H1 (cell line): ENCODE data around the gene ATP9B. TPM values are rescaled to one million over a fixed set of nuclear protein-coding genes. Genes with fewer than 3 reads are reported as not detected.

Source experiments
- CTCF ChIA-PET: fragments of 300-600 bp; sonication (Branson Sonifier 250); formaldehyde crosslinking; loops from one replicate; lab custom pipeline; 2021; ENCODE audit not compliant: partially characterized antibody; lab: Charles Lee
- POLR2A ChIA-PET: fragments of 300-600 bp; sonication (Branson Sonifier 250); formaldehyde crosslinking; loops from one replicate; lab custom pipeline; 2021; ENCODE audit warnings: inconsistent platforms; ENCODE audit not compliant: partially characterized antibody; lab: Charles Lee
- DNase-seq, 2 experiments: peaks; one replicate each; pipeline versions ENCODE4 v3.0.0 to v3.0.0-alpha.2; 2010 to 2022; ENCODE audit warnings: low spot score in 2 of 2, low read depth in 1 of 2, mixed read lengths in 1 of 2
- FAIRE-seq: peaks from 2 replicates; lab custom pipeline; 2011; peaks lifted over from hg19 to GRCh38; lab: Jason Lieb, UNC
- H2AFZ ChIP-seq: 2 replicates; pipeline ENCODE4 v1.8.1; 2012; ENCODE audit warnings: low read length, inconsistent platforms
- H2AK5ac ChIP-seq: 2 replicates; pipeline ENCODE4 v1.6.1; 2013; ENCODE audit warnings: low read depth, low read length
- H2BK120ac ChIP-seq: replicated peaks from 2 replicates; pipeline ENCODE3; 2013; ENCODE audit warnings: low read depth, low read length, inconsistent platforms
- H2BK12ac ChIP-seq: 2 replicates; pipeline ENCODE4 v1.6.1; 2013; ENCODE audit warnings: low read depth, low read length
- H2BK15ac ChIP-seq: 2 replicates; pipeline ENCODE4 v1.6.1; 2013; ENCODE audit warnings: low read length
- H2BK20ac ChIP-seq: 2 replicates; pipeline ENCODE4 v1.6.1; 2013; ENCODE audit warnings: low read length
- H2BK5ac ChIP-seq: 2 replicates; pipeline ENCODE4 v1.6.1; 2013; ENCODE audit warnings: low read depth, low read length
- H3K14ac ChIP-seq: 2 replicates; pipeline ENCODE4 v1.6.1; 2013; ENCODE audit warnings: inconsistent platforms; ENCODE audit not compliant: insufficient read length
- H3K18ac ChIP-seq: 2 replicates; pipeline ENCODE4 v1.6.1; 2013; ENCODE audit warnings: low read length; ENCODE audit errors: extremely low read depth
- H3K23ac ChIP-seq: 2 replicates; pipeline ENCODE4 v1.6.1; 2013; ENCODE audit warnings: inconsistent platforms; ENCODE audit not compliant: insufficient read length
- H3K23me2 ChIP-seq: 2 replicates; pipeline ENCODE4 v1.6.1; 2013; ENCODE audit warnings: low read depth, low read length
- H3K27ac ChIP-seq: 2 replicates; pipeline ENCODE4 v1.6.1; 2011; ENCODE audit warnings: low read depth, low read length, inconsistent platforms
- H3K27me3 ChIP-seq, 4 experiments: replicated peaks in 1 of 4; 1 replicate in 1 of 4; 2 replicates in 3 of 4; pipeline versions ENCODE4 v1.6.1 to v1.8.1; 2011 to 2013; ENCODE audit warnings: low read length in 3 of 4, mild to moderate bottlenecking in 3 of 4, inconsistent platforms in 2 of 4, mixed read lengths in 2 of 4, moderate library complexity in 1 of 4; ENCODE audit not compliant: control insufficient read depth in 3 of 4, insufficient read depth in 3 of 4; ENCODE audit errors: extremely low read depth in 1 of 4
- H3K36me3 ChIP-seq, 4 experiments: 2 replicates each; pipeline versions ENCODE4 v1.6.1 to v1.8.1; 2011 to 2013; ENCODE audit warnings: mild to moderate bottlenecking in 4 of 4, low read length in 3 of 4, moderate library complexity in 2 of 4, control low read depth in 1 of 4, inconsistent platforms in 1 of 4; ENCODE audit not compliant: insufficient read depth in 4 of 4, control insufficient read depth in 2 of 4
- H3K4ac ChIP-seq: replicated peaks from 2 replicates; pipeline ENCODE3; 2013; ENCODE audit warnings: low read length, low read depth, mixed read lengths, inconsistent platforms; ENCODE audit not compliant: insufficient read length
- H3K4me1 ChIP-seq, 4 experiments: replicated peaks in 1 of 4; 1 replicate in 1 of 4; 2 replicates in 3 of 4; pipeline versions ENCODE4 v1.6.1 to v1.8.1; 2011 to 2013; ENCODE audit warnings: low read length in 3 of 4, inconsistent platforms in 2 of 4, mixed read lengths in 1 of 4; ENCODE audit not compliant: insufficient read depth in 4 of 4, control insufficient read depth in 3 of 4
- H3K4me2 ChIP-seq, 2 experiments: 2 replicates each; pipeline versions ENCODE4 v1.6.1 to v1.8.1; 2011 to 2013; ENCODE audit warnings: low read depth in 2 of 2, low read length in 2 of 2, control low read depth in 1 of 2, inconsistent platforms in 1 of 2, mild to moderate bottlenecking in 1 of 2; ENCODE audit not compliant: insufficient read depth in 1 of 2
- H3K4me3 ChIP-seq, 4 experiments: fragments of 200-600, 300-600 bp in 1 of 4; sonication (generic), shearing (Covaris generic), sonication (Bioruptor Twin) in 1 of 4; 2 replicates each; pipeline versions ENCODE4 v1.5.1 to v1.8.1; 2011 to 2016; ENCODE audit warnings: low read length in 4 of 4, low read depth in 3 of 4, control low read depth in 2 of 4, inconsistent platforms in 2 of 4, mild to moderate bottlenecking in 2 of 4, mixed read lengths in 1 of 4, moderate library complexity in 1 of 4; ENCODE audit not compliant: insufficient read depth in 2 of 4; ENCODE audit errors: extremely low read depth in 1 of 4
- H3K56ac ChIP-seq: replicated peaks from 2 replicates; pipeline ENCODE3; 2013; ENCODE audit warnings: low read depth, mild to moderate bottlenecking, mixed read lengths, low read length, inconsistent platforms; ENCODE audit not compliant: insufficient read length
- H3K79me1 ChIP-seq: 2 replicates; pipeline ENCODE4 v1.6.1; 2013; ENCODE audit warnings: low read depth, low read length, control low read depth
- H3K79me2 ChIP-seq, 2 experiments: 2 replicates each; pipeline versions ENCODE4 v1.6.1 to v1.8.1; 2012 to 2013; ENCODE audit warnings: low read length in 2 of 2, mild to moderate bottlenecking in 2 of 2, inconsistent platforms in 1 of 2; ENCODE audit not compliant: insufficient read depth in 2 of 2, control insufficient read depth in 1 of 2
- H3K9ac ChIP-seq, 4 experiments: replicated peaks in 1 of 4; 1 replicate in 1 of 4; 2 replicates in 3 of 4; pipeline versions ENCODE4 v1.6.1 to v1.8.1; 2011 to 2013; ENCODE audit warnings: low read depth in 3 of 4, low read length in 3 of 4, control low read depth in 2 of 4, mild to moderate bottlenecking in 2 of 4, moderate library complexity in 2 of 4, inconsistent platforms in 1 of 4; ENCODE audit errors: extremely low read depth in 1 of 4
- H3K9me3 ChIP-seq, 2 experiments: 2 replicates each; pipeline versions ENCODE4 v1.6.1 to v1.8.1; 2012 to 2013; ENCODE audit warnings: mild to moderate bottlenecking in 2 of 2, moderate library complexity in 2 of 2, control low read depth in 1 of 2, inconsistent platforms in 1 of 2, low read depth in 1 of 2, low read length in 1 of 2, mixed read lengths in 1 of 2; ENCODE audit not compliant: insufficient read depth in 2 of 2
- H4K20me1 ChIP-seq, 2 experiments: replicated peaks in 1 of 2; 2 replicates each; pipeline versions ENCODE3 to v1.8.1; 2011 to 2013; ENCODE audit warnings: inconsistent platforms in 2 of 2, low read length in 2 of 2, mild to moderate bottlenecking in 1 of 2; ENCODE audit not compliant: insufficient read depth in 2 of 2, control insufficient read depth in 1 of 2
- H4K5ac ChIP-seq: 2 replicates; pipeline ENCODE4 v1.6.1; 2013; ENCODE audit warnings: low read length, low read depth, mixed read lengths, inconsistent platforms; ENCODE audit not compliant: insufficient read length
- H4K8ac ChIP-seq: 2 replicates; pipeline ENCODE4 v1.8.0; 2013; ENCODE audit warnings: mild to moderate bottlenecking, moderate library complexity, low read length, inconsistent platforms; ENCODE audit not compliant: insufficient read depth; ENCODE audit errors: extremely low read depth
- H4K91ac ChIP-seq: replicated peaks from 2 replicates; pipeline ENCODE3; 2013; ENCODE audit warnings: low read length, mixed read lengths, inconsistent platforms; ENCODE audit not compliant: insufficient read length
- KDM1A ChIP-seq: fragments of 200-600, 300-600 bp; sonication (generic); IDR thresholded peaks from 2 replicates; pipeline ENCODE4 v1.7.1; 2016; ENCODE audit warnings: mild to moderate bottlenecking, low read length, borderline replicate concordance
- NANOG ChIP-seq: IDR thresholded peaks from 2 replicates; pipeline ENCODE4 v1.6.1; 2011; ENCODE audit warnings: low read length, low read depth, mild to moderate bottlenecking, inconsistent platforms; ENCODE audit not compliant: insufficient read depth, poor library complexity, severe bottlenecking
- PHF8 ChIP-seq: fragments of 200-600 bp; sonication (generic); conservative IDR thresholded peaks from 2 replicates; pipeline ENCODE4 v1.7.1; 2012; ENCODE audit warnings: low read depth, mild to moderate bottlenecking, inconsistent platforms, low read length, moderate library complexity
- POU5F1 ChIP-seq: IDR thresholded peaks from 2 replicates; pipeline ENCODE4 v1.6.1; 2011; ENCODE audit warnings: low read depth, mild to moderate bottlenecking, low read length, moderate library complexity
- RAD21 ChIP-seq, 2 experiments: IDR thresholded peaks in 1 of 2; conservative IDR thresholded peaks in 1 of 2; 2 replicates each; pipeline ENCODE4 v1.6.1; 2011; ENCODE audit warnings: low read depth in 2 of 2, low read length in 2 of 2, improper control_type of control experiment in 1 of 2, inconsistent platforms in 1 of 2, mild to moderate bottlenecking in 1 of 2, moderate library complexity in 1 of 2
- SRF ChIP-seq: IDR thresholded peaks from 2 replicates; pipeline ENCODE4 v1.6.1; 2011; ENCODE audit warnings: mild to moderate bottlenecking, low read depth, low read length, moderate library complexity
- WGBS, 2 experiments: shearing (Covaris generic) in 1 of 2; methylation state at CpG; one replicate each; pipeline versions ENCODE4 v1.1.6 to v1.1.7; 2013 to 2015; ENCODE audit warnings: low lambda C conversion rate in 2 of 2, mixed read lengths in 2 of 2, inconsistent platforms in 1 of 2, low coverage in 1 of 2, missing lambda C conversion rate in 1 of 2; ENCODE audit not compliant: insufficient replicate concordance in 2 of 2, insufficient coverage in 1 of 2, insufficient read length in 1 of 2; ENCODE audit errors: extremely low coverage in 1 of 2, missing lambda C conversion rate in 1 of 2; 5-methylcytosine and 5-hydroxymethylcytosine counted together
- polyA plus RNA-seq, 7 experiments: library from polyadenylated mRNA; depleted of rRNA in 3 of 7; stranded (reverse) in 5 of 7; unstranded in 2 of 7; fragments of >200 nt in 5 of 7; fragments of 200-250 nt in 2 of 7; gene quantifications; 1 replicate in 5 of 7; 2 replicates in 1 of 7; 4 replicates in 1 of 7; pipeline versions ENCODE4 v1.2.1 to v1.2.3, GENCODE V29; 2011 to 2013; ENCODE audit warnings: missing spikeins in 2 of 7, mixed read lengths in 2 of 7
- total RNA-seq: library from RNA; stranded (reverse); fragmentation: NEBNext Ultra II Directional; extraction: Animal tissue kit (Norgen Biotek cat#: 25700); gene quantifications from 2 replicates; pipeline ENCODE4 v1.2.1, GENCODE V29; 2021

The ATP9B gene
- total and polyA plus RNA-seq, 2 of the 8 experiments (the other 6 are each of a cell fraction or from before 2014, with no cell fraction given): 15.1 to 21.7 TPM

DNA sequence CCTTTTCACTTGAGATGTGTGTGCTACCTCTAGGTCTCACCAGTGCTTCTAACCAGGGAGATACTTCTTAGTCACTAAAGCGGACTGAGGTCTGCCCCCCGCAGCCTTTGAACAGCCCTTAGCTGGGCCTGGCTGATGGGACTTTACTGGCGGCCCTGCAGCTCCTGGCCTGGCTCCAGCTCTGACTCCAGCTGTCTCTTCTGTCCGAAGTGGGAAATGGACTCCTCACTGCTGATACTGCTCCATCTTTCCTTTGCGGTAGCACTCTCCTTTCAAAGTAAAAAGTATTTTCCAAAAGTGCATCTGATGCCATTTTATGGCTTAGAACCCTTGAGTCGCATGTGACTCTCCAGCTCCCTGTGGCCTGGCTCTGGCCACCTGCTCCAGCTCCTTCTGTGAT lies 64.5 kb downstream of the ATP9B start:
- H3K27ac ChIP-seq: no peak overlapping the region
- H3K9ac ChIP-seq: no peak overlapping the region
- H3K14ac ChIP-seq: no peak overlapping the region
- H3K4me2 ChIP-seq: no peak overlapping the region
- no peak overlapping the region for H2BK20ac ChIP-seq
- WGBS, 2 experiments: 90% methylated on average over 6 of the region's 6 CpGs; no CpG with 5 or more reads in 1 of the 2 experiments
- no peak for DNase-seq
- no peak overlapping the region for H4K8ac ChIP-seq
- H3K56ac ChIP-seq: no peak overlapping the region
- H4K20me1 ChIP-seq: peaks cover 0 to 2% of the 10 kb centered on the region in 2 experiments
- H4K5ac ChIP-seq: no peak overlapping the region
- H3K18ac ChIP-seq: no peak overlapping the region
- ChIA-PET CTCF (no interaction called here), POLR2A (interaction anchor here (0.6 kb wide), 1 partner anchor 57 kb away, joined by 3 read pairs; no protein-coding TSS in a partner anchor)
- H2BK15ac ChIP-seq: no peak overlapping the region
- H2BK5ac ChIP-seq: no peak overlapping the region
- no peak overlapping the region for H4K91ac ChIP-seq
- H3K27me3 ChIP-seq: no peaks in the 10 kb centered on the region
- H2BK120ac ChIP-seq: no peak overlapping the region
- no peaks in the 10 kb centered on the region for H3K23me2 ChIP-seq
- no peak for TF ChIP-seq RAD21 (IDR thresholded peaks at IDR 0.05 in 1 of 2, conservative IDR thresholded peaks at IDR 0.05 in 1 of 2; ENCODE audit: low read depth in 2 of 2, low read length in 2 of 2)
- no peak for TF ChIP-seq SRF
- TF ChIP-seq KDM1A: no peak
- no peak for TF ChIP-seq POU5F1
- TF ChIP-seq PHF8: no peak
- no peak for TF ChIP-seq NANOG
- TF ChIP-seq, all 59 proteins: peak for 0
- no peak overlapping the region for H3K4ac ChIP-seq
- no peaks in the 10 kb centered on the region for H3K9me3 ChIP-seq
- no peaks in the 10 kb centered on the region; the same call in 1 of the 2 replicates for H3K79me1 ChIP-seq
- H3K36me3 ChIP-seq: no peaks in the 10 kb centered on the region
- no peak overlapping the region for H2AFZ ChIP-seq
- H3K23ac ChIP-seq: no peak overlapping the region
- no peak overlapping the region for H2AK5ac ChIP-seq
- H3K79me2 ChIP-seq: no peaks in the 10 kb centered on the region
- no peaks in the 10 kb centered on the region for H3K4me1 ChIP-seq
- H3K4me3 ChIP-seq: no peak overlapping the region
- H2BK12ac ChIP-seq: no peak overlapping the region
- FAIRE-seq: no peak
